Rectal smooth muscle tissue (tissue), 1 donor: ENCODE measurements around the gene MAPK9.
A peak's percentile ranks its signal among the peaks of the same experiment; 100 is the strongest.

Experiments used
- H3K27ac ChIP-seq: one replicate; pipeline ENCODE4 v1.7.0; 2013; ENCODE audit warnings: low read depth, low read length, inconsistent platforms
- H3K27me3 ChIP-seq: one replicate; pipeline ENCODE4 v1.7.0; 2013; ENCODE audit warnings: low read length; ENCODE audit not compliant: control insufficient read depth, insufficient read depth
- H3K36me3 ChIP-seq: one replicate; pipeline ENCODE4 v1.7.0; 2013; ENCODE audit warnings: low read length; ENCODE audit not compliant: control insufficient read depth, insufficient read depth
- H3K4me1 ChIP-seq: one replicate; pipeline ENCODE4 v1.7.0; 2013; ENCODE audit warnings: low read length; ENCODE audit not compliant: control insufficient read depth, insufficient read depth
- H3K4me3 ChIP-seq: one replicate; pipeline ENCODE4 v1.7.0; 2013; ENCODE audit warnings: low read length
- H3K9ac ChIP-seq: one replicate; pipeline ENCODE4 v1.7.0; 2013; ENCODE audit warnings: low read length

The MAPK9 gene

GRCh38 chr5:180332051-180332517 lies 40.2 kb upstream of the MAPK9 start:
- H3K27me3 ChIP-seq = no peaks in the 10 kb centered on the region
- H3K36me3 ChIP-seq = peaks cover 4% of the 10 kb centered on the region
- H3K27ac ChIP-seq = no peak overlapping the region

GRCh38 chr5:180331647-180331950 lies 39.7 kb upstream of the MAPK9 start:
- H3K27ac ChIP-seq = no peak overlapping the region
- H3K9ac ChIP-seq = no peak overlapping the region

More at GRCh38 chr5:180332051-180332517, 40.2 kb upstream of the MAPK9 start:
- no peaks in the 10 kb centered on the region for H3K4me1 ChIP-seq
- no peak overlapping the region for H3K4me3 ChIP-seq
- no peak overlapping the region for H3K9ac ChIP-seq

GRCh38 chr5:180330810-180331646 lies 39.1 kb upstream of the MAPK9 start:
- peak overlapping the region; percentile 35 for H3K27ac ChIP-seq
- no peak overlapping the region for H3K4me3 ChIP-seq
- H3K4me1 ChIP-seq = no peaks in the 10 kb centered on the region
- H3K27me3 ChIP-seq = no peaks in the 10 kb centered on the region
- H3K36me3 ChIP-seq = peaks cover 4% of the 10 kb centered on the region
- no peak overlapping the region for H3K9ac ChIP-seq

More at GRCh38 chr5:180331647-180331950, 39.7 kb upstream of the MAPK9 start:
- Histone ChIP-seq H3K27me3 (no peaks in the 10 kb centered on the region), H3K36me3 (peaks cover 4% of the 10 kb centered on the region), H3K4me1 (no peaks in the 10 kb centered on the region), H3K4me3 (no peak overlapping the region)

- no peaks in the 10 kb centered on the region for H3K4me1 ChIP-seq
- no peak overlapping the region for H3K9ac ChIP-seq
- H3K27ac ChIP-seq = no peak overlapping the region
- H3K27me3 ChIP-seq = no peaks in the 10 kb centered on the region
- H3K36me3 ChIP-seq = no peaks in the 10 kb centered on the region
- no peak overlapping the region for H3K4me3 ChIP-seq
Measured at GRCh38 chr5:180330270-180330648, 38.4 kb upstream of the MAPK9 start.

- no peaks in the 10 kb centered on the region for H3K4me1 ChIP-seq
- H3K4me3 ChIP-seq = no peak overlapping the region
- H3K36me3 ChIP-seq = no peaks in the 10 kb centered on the region
- H3K9ac ChIP-seq = no peak overlapping the region
- no peaks in the 10 kb centered on the region for H3K27me3 ChIP-seq
- H3K27ac ChIP-seq = no peak overlapping the region
Measured at GRCh38 chr5:180329606-180330269, 37.9 kb upstream of the MAPK9 start.

- Histone ChIP-seq H3K4me1 (no peaks in the 10 kb centered on the region), H3K36me3 (no peaks in the 10 kb centered on the region), H3K4me3 (no peak overlapping the region), H3K27ac (no peak overlapping the region), H3K9ac (no peak overlapping the region), H3K27me3 (no peaks in the 10 kb centered on the region)
Measured at GRCh38 chr5:180329138-180329435, 37.2 kb upstream of the MAPK9 start.

GRCh38 chr5:180328296-180329137 lies 36.6 kb upstream of the MAPK9 start:
- H3K4me1 ChIP-seq = no peaks in the 10 kb centered on the region
- H3K27me3 ChIP-seq = no peaks in the 10 kb centered on the region
- no peak overlapping the region for H3K9ac ChIP-seq
- no peak overlapping the region for H3K27ac ChIP-seq
- no peaks in the 10 kb centered on the region for H3K36me3 ChIP-seq
- H3K4me3 ChIP-seq = no peak overlapping the region

- no peak overlapping the region for H3K4me3 ChIP-seq
- no peak overlapping the region for H3K27ac ChIP-seq
- no peaks in the 10 kb centered on the region for H3K27me3 ChIP-seq
- H3K36me3 ChIP-seq = no peaks in the 10 kb centered on the region
- H3K9ac ChIP-seq = no peak overlapping the region
- no peaks in the 10 kb centered on the region for H3K4me1 ChIP-seq
Measured at GRCh38 chr5:180326989-180327565, 35.2 kb upstream of the MAPK9 start.

- H3K36me3 ChIP-seq = no peaks in the 10 kb centered on the region
- no peaks in the 10 kb centered on the region for H3K27me3 ChIP-seq
- no peak overlapping the region for H3K4me3 ChIP-seq
- no peaks in the 10 kb centered on the region for H3K4me1 ChIP-seq
- no peak overlapping the region for H3K27ac ChIP-seq
- no peak overlapping the region for H3K9ac ChIP-seq
Measured at GRCh38 chr5:180324601-180324950, 32.7 kb upstream of the MAPK9 start.

- no peaks in the 10 kb centered on the region for H3K36me3 ChIP-seq
- no peak overlapping the region for H3K27ac ChIP-seq
- H3K27me3 ChIP-seq = no peaks in the 10 kb centered on the region
- no peaks in the 10 kb centered on the region for H3K4me1 ChIP-seq
- H3K4me3 ChIP-seq = no peak overlapping the region
- H3K9ac ChIP-seq = no peak overlapping the region
Measured at GRCh38 chr5:180323941-180324600, 32.2 kb upstream of the MAPK9 start.

GRCh38 chr5:180323160-180323559 lies 31.3 kb upstream of the MAPK9 start:
- no peaks in the 10 kb centered on the region for H3K4me1 ChIP-seq
- H3K27ac ChIP-seq = no peak overlapping the region
- no peaks in the 10 kb centered on the region for H3K27me3 ChIP-seq
- no peak overlapping the region for H3K9ac ChIP-seq
- no peak overlapping the region for H3K4me3 ChIP-seq
- H3K36me3 ChIP-seq = no peaks in the 10 kb centered on the region
